Vagina (tissue), 2 donors: ENCODE measurements around the gene PACRG. TPM values are rescaled to one million over a fixed set of nuclear protein-coding genes. Genes with fewer than 3 reads are reported as not detected.

Experiments used
- DNase-seq, 2 donors: peaks; one replicate each; pipeline ENCODE4 v3.0.0-alpha.2; 2017; ENCODE audit errors: extremely low spot score in 2 of 2
- H3K27ac ChIP-seq: fragments of 200-600 bp; sonication (generic); one replicate; pipeline ENCODE4 v1.5.1; 2019
- H3K27me3 ChIP-seq: fragments of 200-600 bp; sonication (generic); one replicate; pipeline ENCODE4 v1.5.1; 2019
- H3K36me3 ChIP-seq, 2 donors: fragments of 200-600 bp; sonication (generic); one replicate each; pipeline ENCODE4 v1.5.1; 2017 to 2019
- H3K4me1 ChIP-seq: fragments of 200-600 bp; sonication (generic); one replicate; pipeline ENCODE4 v1.5.1; 2019
- H3K4me3 ChIP-seq, 2 donors: fragments of 200-600 bp; sonication (generic); 1 replicate in 1 of 2; 2 replicates in 1 of 2; pipeline ENCODE4 v1.5.1; 2016 to 2019
- H3K9me3 ChIP-seq: fragments of 200-600 bp; sonication (generic); one replicate; pipeline ENCODE4 v1.5.1; 2019
- POLR2A ChIP-seq, 2 donors: fragments of 450-650 bp; IDR thresholded peaks; one replicate each; pipeline ENCODE4 v1.6.1; 2017; ENCODE audit warnings: antibody characterized with exemption in 2 of 2, mild to moderate bottlenecking in 2 of 2, moderate library complexity in 2 of 2
- POLR2AphosphoS5 ChIP-seq, 2 donors: sonication (generic); formaldehyde crosslinking; IDR thresholded peaks; one replicate each; pipeline ENCODE4 v1.9.0; 2017; ENCODE audit warnings: antibody characterized with exemption in 2 of 2, mild to moderate bottlenecking in 2 of 2, low read depth in 1 of 2; ENCODE audit not compliant: insufficient read depth in 1 of 2
- intact Hi-C: fragments of 100-400 bp; cut with DNase I; formaldehyde crosslinking; loops from one replicate; pipeline ENCODE4 v1.15.1; 2023
- total RNA-seq: library from RNA; depleted of rRNA; stranded (reverse); fragments of >200 nt; gene quantifications from one replicate; pipeline ENCODE4 v1.2.3, GENCODE V29; 2016
- TF ChIP-seq, protein P1 (sequence below), 3 experiments: fragments of 450-650 bp in 2 of 3; fragments of 200-600 bp in 1 of 3; sonication (generic) in 1 of 3; IDR thresholded peaks; one replicate each; pipeline ENCODE4 v1.5.1; 2017 to 2019; ENCODE audit warnings: antibody characterized with exemption in 3 of 3, mild to moderate bottlenecking in 2 of 3, moderate library complexity in 2 of 3

PACRG gene
- total RNA-seq, 1 donor from 2014 or later, result not detected

DNA sequence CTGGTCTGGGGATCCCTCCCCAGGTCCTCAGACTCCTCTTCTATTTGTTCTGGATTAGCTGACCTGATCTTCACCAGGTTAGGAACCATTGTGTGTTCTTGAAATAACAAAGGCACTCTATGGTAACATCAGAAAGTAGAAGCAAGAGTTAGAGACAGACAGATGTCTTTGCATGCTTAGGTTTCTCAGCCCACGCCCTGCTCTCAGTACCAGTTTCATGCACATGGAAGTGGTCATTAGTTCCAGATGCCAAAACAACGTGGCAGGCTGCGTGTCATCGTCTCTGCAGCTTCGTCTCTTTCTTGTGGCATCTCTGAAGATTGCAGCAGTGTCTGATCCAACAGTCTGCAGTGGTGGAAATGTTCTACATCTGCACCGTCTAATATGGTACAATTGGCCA lies 89.4 kb downstream of the PACRG start:
- Histone ChIP-seq H3K27ac (no peak overlapping the region), H3K4me1 (no peaks in the 10 kb centered on the region), H3K4me3 (no peak overlapping the region), H3K36me3 (no peaks in the 10 kb centered on the region), H3K9me3 (no peaks in the 10 kb centered on the region), H3K27me3 (no peaks in the 10 kb centered on the region)
- TF ChIP-seq, protein P1, sequence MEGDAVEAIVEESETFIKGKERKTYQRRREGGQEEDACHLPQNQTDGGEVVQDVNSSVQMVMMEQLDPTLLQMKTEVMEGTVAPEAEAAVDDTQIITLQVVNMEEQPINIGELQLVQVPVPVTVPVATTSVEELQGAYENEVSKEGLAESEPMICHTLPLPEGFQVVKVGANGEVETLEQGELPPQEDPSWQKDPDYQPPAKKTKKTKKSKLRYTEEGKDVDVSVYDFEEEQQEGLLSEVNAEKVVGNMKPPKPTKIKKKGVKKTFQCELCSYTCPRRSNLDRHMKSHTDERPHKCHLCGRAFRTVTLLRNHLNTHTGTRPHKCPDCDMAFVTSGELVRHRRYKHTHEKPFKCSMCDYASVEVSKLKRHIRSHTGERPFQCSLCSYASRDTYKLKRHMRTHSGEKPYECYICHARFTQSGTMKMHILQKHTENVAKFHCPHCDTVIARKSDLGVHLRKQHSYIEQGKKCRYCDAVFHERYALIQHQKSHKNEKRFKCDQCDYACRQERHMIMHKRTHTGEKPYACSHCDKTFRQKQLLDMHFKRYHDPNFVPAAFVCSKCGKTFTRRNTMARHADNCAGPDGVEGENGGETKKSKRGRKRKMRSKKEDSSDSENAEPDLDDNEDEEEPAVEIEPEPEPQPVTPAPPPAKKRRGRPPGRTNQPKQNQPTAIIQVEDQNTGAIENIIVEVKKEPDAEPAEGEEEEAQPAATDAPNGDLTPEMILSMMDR (IDR thresholded peaks at IDR 0.05), result no peak
- no peak for TF ChIP-seq POLR2A (IDR thresholded peaks at IDR 0.05)
- no peak for DNase-seq
- intact Hi-C loops, result no loop called here

DNA sequence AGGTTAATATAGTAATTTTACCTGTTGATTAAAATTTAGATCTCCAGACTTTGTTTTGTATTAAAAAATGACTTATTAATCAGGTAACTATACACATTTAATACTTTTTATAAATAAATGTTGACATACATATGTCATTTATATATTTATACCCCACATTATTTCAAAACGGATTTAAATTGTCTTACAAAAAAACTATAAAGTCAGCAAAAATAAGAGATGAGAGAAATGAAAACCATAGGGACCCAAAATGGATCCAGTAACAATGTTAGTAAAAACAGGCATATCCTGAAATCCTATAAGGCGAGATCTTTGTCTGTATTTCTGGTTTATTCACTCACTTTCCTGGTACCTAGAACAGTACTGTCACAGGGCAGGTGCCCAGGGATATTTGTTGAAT lies 91.5 kb downstream of the PACRG start:
- intact Hi-C loops, result no loop called here
- DNase-seq, result no peak
- H3K9me3 ChIP-seq, result no peaks in the 10 kb centered on the region
- no peak overlapping the region for H3K27ac ChIP-seq
- H3K4me1 ChIP-seq, result no peaks in the 10 kb centered on the region
- H3K36me3 ChIP-seq, result no peaks in the 10 kb centered on the region
- no peak overlapping the region for H3K4me3 ChIP-seq
- TF ChIP-seq, protein P1 (IDR thresholded peaks at IDR 0.05), result no peak
- H3K27me3 ChIP-seq, result no peaks in the 10 kb centered on the region

DNA sequence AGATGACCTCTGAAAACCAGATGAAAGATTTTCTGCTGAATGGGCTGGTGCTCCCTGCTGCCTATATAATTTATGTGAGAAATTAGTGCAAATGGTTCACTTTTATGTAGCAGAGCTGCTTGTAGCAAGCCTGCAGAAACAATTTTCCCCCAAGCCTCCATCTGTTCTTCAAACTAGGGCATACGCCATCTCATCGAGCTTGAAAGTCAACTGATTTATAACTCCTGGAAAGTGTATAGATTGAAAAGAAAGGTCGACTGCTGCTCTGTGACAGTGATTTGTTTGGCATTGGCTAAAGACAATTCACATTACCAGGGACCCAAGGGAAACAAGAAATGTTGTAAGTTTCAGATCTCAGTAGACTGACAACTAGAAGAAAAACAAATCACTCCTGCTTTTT lies 93.3 kb downstream of the PACRG start:
- no peak overlapping the region for H3K4me3 ChIP-seq
- H3K4me1 ChIP-seq, result no peaks in the 10 kb centered on the region
- intact Hi-C loops, result no loop called here
- no peak for DNase-seq
- no peaks in the 10 kb centered on the region for H3K27me3 ChIP-seq
- H3K27ac ChIP-seq, result no peak overlapping the region
- TF ChIP-seq POLR2A (IDR thresholded peaks at IDR 0.05) (no peak), POLR2AphosphoS5 (IDR thresholded peaks at IDR 0.05; ENCODE audit: insufficient read depth in 1 of 2, low read depth in 1 of 2) (no peak)
- TF ChIP-seq, protein P1 (IDR thresholded peaks at IDR 0.05), result no peak
- no peaks in the 10 kb centered on the region for H3K9me3 ChIP-seq
- no peaks in the 10 kb centered on the region for H3K36me3 ChIP-seq

DNA sequence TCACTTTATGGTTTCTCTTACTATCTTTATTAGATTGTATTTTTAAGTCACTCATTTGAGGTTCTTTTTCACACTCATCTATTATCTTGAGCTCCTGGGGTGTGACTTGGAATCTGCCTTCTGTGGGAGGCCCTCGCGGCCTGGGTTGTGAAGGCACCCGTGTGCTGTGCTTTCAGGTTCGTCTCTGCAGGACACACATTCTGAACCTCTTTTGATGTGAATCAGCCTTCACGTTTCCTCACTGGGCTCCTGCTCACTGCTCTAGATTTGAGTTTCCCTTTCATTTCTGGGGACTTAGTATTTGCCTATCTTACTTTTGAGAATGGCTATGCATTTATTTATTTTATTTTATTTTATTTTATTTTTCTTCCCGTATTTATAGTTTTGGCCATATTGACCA lies 97.8 kb downstream of the PACRG start:
- no peaks in the 10 kb centered on the region for H3K27me3 ChIP-seq
- no peak overlapping the region for H3K4me3 ChIP-seq
- no peaks in the 10 kb centered on the region for H3K4me1 ChIP-seq
- no peaks in the 10 kb centered on the region for H3K9me3 ChIP-seq
- no peak overlapping the region for H3K27ac ChIP-seq
- TF ChIP-seq, protein P1 (IDR thresholded peaks at IDR 0.05), result no peak
- TF ChIP-seq POLR2A (IDR thresholded peaks at IDR 0.05), result no peak
- TF ChIP-seq POLR2AphosphoS5 (IDR thresholded peaks at IDR 0.05; ENCODE audit: insufficient read depth in 1 of 2, low read depth in 1 of 2), result no peak
- no peak for DNase-seq
- H3K36me3 ChIP-seq, result no peaks in the 10 kb centered on the region
- intact Hi-C loops, result no loop called here

DNA sequence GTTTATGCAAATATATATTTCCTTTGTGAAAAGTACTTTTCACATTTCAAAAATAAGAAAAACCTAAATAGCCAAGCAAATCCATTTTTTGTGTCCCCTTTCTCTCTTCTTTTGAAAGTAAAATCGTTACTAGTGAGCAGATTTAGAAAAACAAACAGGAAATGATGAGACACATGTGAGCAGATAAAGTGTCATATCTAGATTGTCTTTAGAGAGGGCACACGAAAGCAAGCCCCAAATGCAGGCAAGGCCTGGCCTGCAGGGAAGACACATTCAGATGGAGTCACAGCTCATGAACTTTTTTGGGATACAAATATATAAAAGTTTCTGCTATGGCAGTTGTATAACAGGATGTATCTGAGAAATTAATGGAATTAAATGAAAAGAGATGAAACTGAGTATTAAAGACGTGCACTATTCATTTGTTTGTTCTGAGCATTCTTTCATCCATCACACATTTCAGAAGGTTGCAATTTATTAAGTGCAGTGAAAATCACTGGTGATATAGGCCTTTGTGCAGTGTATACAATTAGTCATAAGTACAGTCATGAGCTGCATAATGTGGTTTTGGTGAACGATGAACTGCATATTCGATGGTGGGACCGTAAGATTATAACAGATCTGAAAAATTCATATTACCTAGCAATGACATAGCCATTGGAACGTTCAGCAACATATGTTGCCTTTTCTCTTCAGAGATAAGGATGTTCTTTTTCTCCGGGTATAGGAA lies 101.4 kb downstream of the PACRG start:
- Histone ChIP-seq H3K9me3 (no peaks in the 10 kb centered on the region), H3K27me3 (no peaks in the 10 kb centered on the region), H3K27ac (no peak overlapping the region), H3K4me1 (no peaks in the 10 kb centered on the region), H3K4me3 (no peak overlapping the region), H3K36me3 (no peaks in the 10 kb centered on the region)
- TF ChIP-seq POLR2A (IDR thresholded peaks at IDR 0.05), result no peak
- TF ChIP-seq, protein P1 (IDR thresholded peaks at IDR 0.05), result no peak
- no peak for TF ChIP-seq POLR2AphosphoS5 (IDR thresholded peaks at IDR 0.05; ENCODE audit: insufficient read depth in 1 of 2, low read depth in 1 of 2)
- DNase-seq, result no peak
- intact Hi-C loops, result no loop called here
